WERI-Rb-1 (cell line): ENCODE results near the gene PSRC1.

Experiments
- DNase-seq: peaks from one replicate; pipeline ENCODE4 v3.0.0-alpha.2; 2020
- H3K27ac ChIP-seq: fragments of 250-450 bp; sonication (Bioruptor Pico); 2 replicates; pipeline ENCODE4 v1.5.1; 2020; ENCODE audit warnings: mild to moderate bottlenecking, moderate library complexity
- H3K27me3 ChIP-seq: fragments of 250-450 bp; sonication (Bioruptor Pico); 2 replicates; pipeline ENCODE4 v1.5.1; 2021; ENCODE audit warnings: mild to moderate bottlenecking, low read depth, moderate library complexity; ENCODE audit not compliant: insufficient read depth, severe bottlenecking
- H3K36me3 ChIP-seq: fragments of 250-450 bp; sonication (Bioruptor Pico); 2 replicates; pipeline ENCODE4 v1.5.1; 2020; ENCODE audit warnings: mild to moderate bottlenecking, moderate library complexity
- H3K4me3 ChIP-seq: 2 replicates; pipeline ENCODE4 v1.5.1; 2011; ENCODE audit warnings: low read depth, mild to moderate bottlenecking, control low read depth, low read length
- H3K9me3 ChIP-seq: fragments of 250-450 bp; sonication (Bioruptor Pico); 2 replicates; pipeline ENCODE4 v1.5.1; 2021; ENCODE audit warnings: mild to moderate bottlenecking, moderate library complexity; ENCODE audit not compliant: severe bottlenecking
- TF ChIP-seq, protein P1 (sequence below): IDR thresholded peaks from 2 replicates; pipeline ENCODE4 v1.5.1; 2011; ENCODE audit warnings: low read depth, mild to moderate bottlenecking, control low read depth, inconsistent platforms, low read length

The PSRC1 gene

DNA sequence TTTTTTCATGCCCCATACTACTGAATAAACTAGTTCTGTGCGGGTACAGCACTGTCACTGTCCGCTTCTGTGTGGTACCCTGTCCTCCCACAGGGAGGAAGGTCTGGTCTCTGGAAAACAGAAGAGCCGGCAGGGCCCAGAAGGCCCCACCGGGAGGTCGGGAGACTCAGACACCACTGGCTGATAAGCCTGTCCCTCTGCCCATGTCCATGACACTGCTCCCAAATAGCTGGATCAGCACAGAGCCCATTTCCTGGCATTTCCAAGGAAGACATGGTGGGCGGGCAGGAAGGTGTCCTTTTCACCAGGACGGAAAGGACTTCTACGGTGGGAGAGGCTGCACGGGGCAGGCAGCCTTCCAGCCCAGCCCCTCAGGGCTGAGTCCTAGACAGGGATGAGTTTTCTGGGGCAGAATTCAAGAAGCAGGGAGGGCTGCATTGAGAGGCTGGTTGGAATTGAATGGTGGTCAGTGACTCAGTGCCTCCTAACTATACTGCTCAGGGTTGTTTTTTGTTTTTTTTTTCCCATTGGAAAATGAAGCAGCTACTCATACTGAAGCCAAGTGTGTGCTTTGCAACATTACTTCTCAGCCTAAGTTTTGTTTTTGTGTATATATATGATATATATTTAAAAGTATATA, 7.1 kb downstream of the PSRC1 start:
- Histone ChIP-seq H3K4me3 (no peak overlapping the region), H3K9me3 (no peaks in the 10 kb centered on the region), H3K36me3 (peaks cover 76% of the 10 kb centered on the region), H3K27me3 (no peaks in the 10 kb centered on the region), H3K27ac (no peak overlapping the region)
- no peak for DNase-seq
- TF ChIP-seq, protein P1, sequence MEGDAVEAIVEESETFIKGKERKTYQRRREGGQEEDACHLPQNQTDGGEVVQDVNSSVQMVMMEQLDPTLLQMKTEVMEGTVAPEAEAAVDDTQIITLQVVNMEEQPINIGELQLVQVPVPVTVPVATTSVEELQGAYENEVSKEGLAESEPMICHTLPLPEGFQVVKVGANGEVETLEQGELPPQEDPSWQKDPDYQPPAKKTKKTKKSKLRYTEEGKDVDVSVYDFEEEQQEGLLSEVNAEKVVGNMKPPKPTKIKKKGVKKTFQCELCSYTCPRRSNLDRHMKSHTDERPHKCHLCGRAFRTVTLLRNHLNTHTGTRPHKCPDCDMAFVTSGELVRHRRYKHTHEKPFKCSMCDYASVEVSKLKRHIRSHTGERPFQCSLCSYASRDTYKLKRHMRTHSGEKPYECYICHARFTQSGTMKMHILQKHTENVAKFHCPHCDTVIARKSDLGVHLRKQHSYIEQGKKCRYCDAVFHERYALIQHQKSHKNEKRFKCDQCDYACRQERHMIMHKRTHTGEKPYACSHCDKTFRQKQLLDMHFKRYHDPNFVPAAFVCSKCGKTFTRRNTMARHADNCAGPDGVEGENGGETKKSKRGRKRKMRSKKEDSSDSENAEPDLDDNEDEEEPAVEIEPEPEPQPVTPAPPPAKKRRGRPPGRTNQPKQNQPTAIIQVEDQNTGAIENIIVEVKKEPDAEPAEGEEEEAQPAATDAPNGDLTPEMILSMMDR: no peak

GRCh38 chr1:109274533-109275476, 8.1 kb downstream of the PSRC1 start:
- Histone ChIP-seq H3K27ac (no peak overlapping the region), H3K9me3 (no peaks in the 10 kb centered on the region), H3K4me3 (no peak overlapping the region), H3K27me3 (no peaks in the 10 kb centered on the region), H3K36me3 (peaks cover 74% of the 10 kb centered on the region)
- TF ChIP-seq, protein P1: no peak
- no peak for DNase-seq

- no peak for DNase-seq
- Histone ChIP-seq H3K4me3 (no peak overlapping the region), H3K27me3 (no peaks in the 10 kb centered on the region), H3K9me3 (no peaks in the 10 kb centered on the region), H3K36me3 (peaks cover 77% of the 10 kb centered on the region), H3K27ac (no peak overlapping the region)
- TF ChIP-seq, protein P1: no peak
Observed at GRCh38 chr1:109273570-109274288, 9.2 kb downstream of the PSRC1 start.

GRCh38 chr1:109272831-109273547, 10.0 kb downstream of the PSRC1 start:
- H3K4me3 ChIP-seq: no peak overlapping the region
- H3K27me3 ChIP-seq: no peaks in the 10 kb centered on the region
- DNase-seq: no peak
- no peak overlapping the region for H3K27ac ChIP-seq
- TF ChIP-seq, protein P1: no peak
- H3K36me3 ChIP-seq: peaks cover 77% of the 10 kb centered on the region
- no peaks in the 10 kb centered on the region for H3K9me3 ChIP-seq

- H3K9me3 ChIP-seq: no peaks in the 10 kb centered on the region
- H3K4me3 ChIP-seq: no peak overlapping the region
- H3K27me3 ChIP-seq: no peaks in the 10 kb centered on the region
- no peak for DNase-seq
- TF ChIP-seq, protein P1: no peak
- H3K27ac ChIP-seq: no peak overlapping the region
- peaks cover 80% of the 10 kb centered on the region for H3K36me3 ChIP-seq
Observed at GRCh38 chr1:109272021-109272799, 10.7 kb downstream of the PSRC1 start.
